ENCODE measurements around the gene KRTAP10-5. TPM values are rescaled to one million over a fixed set of nuclear protein-coding genes. Genes with fewer than 3 reads are reported as not detected.
"Not testable (repeated sequence)": the region's sequence is repeated elsewhere in the genome, so short reads cannot be mapped to it uniquely, and the experiment has no call there.

The KRTAP10-5 gene
- polyA plus RNA-seq, 2 of the 4 experiments (the other 2 are of a cell fraction) = not detected

DNA sequence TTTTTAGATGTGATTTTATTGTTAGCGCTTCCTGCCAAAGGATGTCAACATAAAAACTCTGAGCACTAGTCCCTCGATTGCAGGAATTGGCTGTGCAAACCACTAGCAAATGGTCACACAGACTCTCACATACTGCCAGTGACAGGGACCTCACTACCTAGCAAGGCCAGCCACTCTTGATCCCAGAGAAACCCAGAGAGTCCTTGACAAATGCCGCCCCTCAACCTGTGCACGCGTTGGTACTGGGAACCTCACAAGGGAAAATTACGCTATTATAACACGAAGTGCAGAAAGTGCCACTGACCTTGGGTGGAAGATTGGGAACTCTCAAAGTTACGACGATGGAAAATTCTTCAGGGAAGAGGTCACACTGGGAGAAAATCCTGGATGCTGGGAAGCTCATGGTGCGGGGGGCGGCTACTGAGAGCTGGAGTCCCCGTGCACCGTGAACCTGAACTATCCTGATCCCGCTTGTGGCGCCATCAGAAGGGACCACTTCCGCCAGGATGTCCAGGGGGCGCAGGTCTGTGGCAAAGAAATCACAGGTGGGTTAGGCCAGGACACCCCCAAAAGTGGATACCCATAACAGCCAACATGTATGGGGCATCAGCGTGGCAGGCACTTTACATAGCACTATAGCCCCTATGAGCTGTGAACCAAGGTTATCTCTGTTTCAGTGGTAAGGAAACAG is 12.8 kb downstream of the KRTAP10-5 start (continued):
- TF ChIP-seq, protein P1, sequence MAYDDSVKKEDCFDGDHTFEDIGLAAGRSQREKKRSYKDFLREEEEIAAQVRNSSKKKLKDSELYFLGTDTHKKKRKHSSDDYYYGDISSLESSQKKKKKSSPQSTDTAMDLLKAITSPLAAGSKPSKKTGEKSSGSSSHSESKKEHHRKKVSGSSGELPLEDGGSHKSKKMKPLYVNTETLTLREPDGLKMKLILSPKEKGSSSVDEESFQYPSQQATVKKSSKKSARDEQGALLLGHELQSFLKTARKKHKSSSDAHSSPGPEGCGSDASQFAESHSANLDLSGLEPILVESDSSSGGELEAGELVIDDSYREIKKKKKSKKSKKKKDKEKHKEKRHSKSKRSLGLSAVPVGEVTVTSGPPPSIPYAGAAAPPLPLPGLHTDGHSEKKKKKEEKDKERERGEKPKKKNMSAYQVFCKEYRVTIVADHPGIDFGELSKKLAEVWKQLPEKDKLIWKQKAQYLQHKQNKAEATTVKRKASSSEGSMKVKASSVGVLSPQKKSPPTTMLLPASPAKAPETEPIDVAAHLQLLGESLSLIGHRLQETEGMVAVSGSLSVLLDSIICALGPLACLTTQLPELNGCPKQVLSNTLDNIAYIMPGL (CRISPR knock-in tag; IDR thresholded peaks at IDR 0.05; ENCODE audit: borderline replicate concordance) = no peak

DNA sequence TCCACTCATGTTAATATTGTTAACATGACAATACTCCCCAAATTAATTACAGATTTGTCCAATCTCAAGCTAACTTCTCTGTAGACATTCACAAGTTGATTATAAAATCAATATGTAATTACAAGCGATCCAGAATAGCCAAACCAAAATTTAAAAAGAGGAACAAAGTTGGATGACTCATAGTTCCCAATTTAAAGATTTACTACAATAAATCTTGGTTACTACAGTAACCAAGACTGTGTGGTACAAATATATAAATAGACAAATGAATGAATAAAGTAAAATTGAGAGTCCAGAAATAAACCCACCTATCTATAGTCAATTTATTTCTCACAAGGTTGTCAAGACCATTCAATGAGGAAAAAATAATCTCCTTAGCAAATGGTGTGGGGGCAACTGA is 14.0 kb downstream of the KRTAP10-5 start:
- FAIRE-seq (no peak), DNase-seq (ENCODE audit: low read depth in 1 of 2, low spot score in 1 of 2) (no peak), ATAC-seq (no peak)
- Histone ChIP-seq H3K4me2 (no peak overlapping the region), H3K9me3 (peaks cover 4% of the 10 kb centered on the region; the same call in 2 of the 3 replicates), H3K27ac (no peak overlapping the region), H3K4me3 (no peak overlapping the region), H3K4me1 (no peaks in the 10 kb centered on the region)
- POLR2A ChIA-PET = no interaction called here
- no peak for TF ChIP-seq RAD21 (conservative IDR thresholded peaks at IDR 0.05 in 1 of 2, IDR thresholded peaks at IDR 0.05 in 1 of 2)
- no peak for TF ChIP-seq FOSL2 (IDR thresholded peaks at IDR 0.05)
- TF ChIP-seq FOSL2 (CRISPR knock-in tag; IDR thresholded peaks at IDR 0.05) = 0 out of 2 replicates have a peak, but pooled peaks have one; percentile 6
- no peak for TF ChIP-seq POLR2AphosphoS2 (conservative IDR thresholded peaks at IDR 0.05; ENCODE audit: low read length)
- CTCF ChIA-PET = no interaction called here
- WGBS (ENCODE audit: missing lambda C conversion rate) = 41% methylated on average over 1 of the region's 1 CpG

DNA sequence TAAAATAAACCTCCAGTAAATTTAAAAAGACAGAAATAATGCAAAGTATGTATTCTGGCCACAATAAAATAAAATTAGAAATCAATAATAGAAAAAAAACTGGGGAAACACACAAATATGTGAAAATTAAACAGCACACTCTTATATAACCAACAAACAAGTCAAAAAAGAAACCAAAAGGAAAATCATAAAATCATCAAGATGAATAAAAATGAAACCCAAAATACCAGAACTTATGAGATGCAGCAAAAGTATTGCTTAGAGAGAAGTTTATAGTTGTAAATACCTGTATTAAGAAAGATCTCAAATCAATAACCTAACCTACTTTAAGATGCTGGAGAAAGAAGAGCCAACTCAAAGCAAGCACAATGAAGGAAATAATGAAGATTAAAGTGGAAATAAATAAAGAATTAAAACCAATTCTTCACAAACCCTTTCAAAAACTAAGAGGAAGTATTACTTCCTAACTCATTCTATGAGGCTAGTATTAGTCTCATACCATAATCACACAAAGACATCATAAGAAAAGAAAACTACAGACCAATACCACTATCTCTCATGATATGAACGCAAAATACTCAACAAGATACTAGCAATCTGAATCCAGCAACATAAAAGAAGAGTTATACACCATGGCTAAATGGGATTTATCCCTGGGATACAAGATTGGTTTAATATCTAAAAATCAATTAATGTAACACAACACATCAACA is 15.4 kb downstream of the KRTAP10-5 start:
- no peak for FAIRE-seq
- no peak for TF ChIP-seq NPAS2 (CRISPR knock-in tag; IDR thresholded peaks at IDR 0.05; ENCODE audit: borderline replicate concordance)
- H3K4me1 ChIP-seq = no peaks in the 10 kb centered on the region
- ATAC-seq = no peak
- H3K4me3 ChIP-seq = no peak overlapping the region
- ChIA-PET CTCF (no interaction called here), POLR2A (no interaction called here)
- H3K9me3 ChIP-seq = no peaks in the 10 kb centered on the region
- 24% methylated on average over 1 of the region's 1 CpG for WGBS (ENCODE audit: missing lambda C conversion rate)
- DNase-seq (ENCODE audit: low read depth in 1 of 2, low spot score in 1 of 2) = no peak
- no peak overlapping the region for H3K4me2 ChIP-seq
- H3K27ac ChIP-seq = no peak overlapping the region

DNA sequence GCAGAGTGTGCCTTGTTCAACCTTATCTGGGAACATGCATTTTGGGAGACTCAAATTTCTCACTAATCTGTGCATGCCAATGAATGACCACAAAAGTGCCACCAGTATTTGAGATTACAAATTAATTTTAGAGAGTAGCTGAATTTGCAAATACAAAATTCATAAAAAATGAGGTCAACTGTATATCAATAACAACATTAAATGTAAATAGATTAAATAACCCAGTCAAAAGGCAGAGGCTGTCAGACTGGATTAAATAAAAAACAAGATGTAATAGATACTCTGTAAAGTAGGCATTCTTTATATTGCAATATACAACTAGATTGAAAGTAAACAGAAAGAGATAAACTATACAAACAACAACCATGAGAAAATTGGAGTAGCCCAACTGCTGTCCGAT is 16.3 kb downstream of the KRTAP10-5 start:
- 88% methylated on average over 1 of the region's 1 CpG for WGBS (ENCODE audit: missing lambda C conversion rate)
- H3K4me2 ChIP-seq = no peak overlapping the region
- FAIRE-seq (no peak), DNase-seq (ENCODE audit: low read depth in 1 of 2, low spot score in 1 of 2) (no peak), ATAC-seq (no peak)
- POLR2A ChIA-PET = no interaction called here
- H3K9me3 ChIP-seq = no peaks in the 10 kb centered on the region
- TF ChIP-seq ESRRA (IDR thresholded peaks at IDR 0.05; ENCODE audit: borderline replicate concordance, low read length) (no peak), HOXA7 (CRISPR knock-in tag; IDR thresholded peaks at IDR 0.05) (no peak), EHMT2 (IDR thresholded peaks at IDR 0.05; ENCODE audit: low read depth) (no peak)
- no peak overlapping the region for H3K27ac ChIP-seq
- H3K4me1 ChIP-seq = no peaks in the 10 kb centered on the region
- H3K4me3 ChIP-seq = no peak overlapping the region
- CTCF ChIA-PET = no interaction called here

DNA sequence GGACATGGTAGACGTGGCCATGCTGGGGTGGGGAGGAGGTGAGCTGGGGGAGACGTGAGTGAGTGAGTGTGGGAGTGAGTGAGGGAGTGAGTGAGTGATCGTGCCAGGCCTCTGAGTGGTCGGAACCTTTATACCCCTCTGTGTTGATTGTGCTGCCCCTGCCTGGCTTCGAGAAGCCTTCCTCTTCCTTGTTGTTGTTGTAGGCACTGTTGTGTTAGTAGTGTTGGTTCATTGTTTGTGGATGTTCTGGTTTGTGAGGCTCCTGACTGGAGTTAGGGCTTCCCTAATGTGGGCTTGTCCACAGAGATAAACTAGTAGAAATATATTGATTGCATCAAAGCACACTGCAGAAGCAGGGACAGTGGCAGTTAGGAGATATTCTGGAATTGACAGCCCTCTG is 21.7 kb downstream of the KRTAP10-5 start, which contains the start of gene KRTAP10-3:
TSS of gene KRTAP10-3 (minus strand) at position 101 of the 400 bp plus-strand sequence. CDS start at position 21, 80 bp downstream.
- Histone ChIP-seq H3K4me2 (no peak within 1 kb of the TSS), H3K27ac (no peak within 1 kb of the TSS), H3K4me3 (no peak within 1 kb of the TSS), H3K4me1 (no peaks in the 10 kb centered on the region), H3K9me3 (no peaks in the 10 kb centered on the region)
- TF ChIP-seq FOSB (CRISPR knock-in tag; IDR thresholded peaks at IDR 0.05) (no peak), CEBPB (IDR thresholded peaks at IDR 0.05) (no peak), HOXB5 (CRISPR knock-in tag; IDR thresholded peaks at IDR 0.05) (no peak), FOXS1 (CRISPR knock-in tag; IDR thresholded peaks at IDR 0.05) (no peak), ZSCAN20 (CRISPR knock-in tag; IDR thresholded peaks at IDR 0.05) (no peak), JUN (IDR thresholded peaks at IDR 0.05) (no peak), SMC3 (IDR thresholded peaks at IDR 0.05) (no peak), ESRRA (IDR thresholded peaks at IDR 0.05; ENCODE audit: borderline replicate concordance, low read length) (no peak), ZNF302 (CRISPR knock-in tag; IDR thresholded peaks at IDR 0.05) (no peak), EP300 (IDR thresholded peaks at IDR 0.05) (no peak), GATA3 (IDR thresholded peaks at IDR 0.05; ENCODE audit: borderline replicate concordance) (no peak), RCOR1 (IDR thresholded peaks at IDR 0.05; ENCODE audit: low read depth, low read length) (no peak), PHF8 (IDR thresholded peaks at IDR 0.05; ENCODE audit: borderline replicate concordance, low read depth) (no peak), TP53 (CRISPR knock-in tag; IDR thresholded peaks at IDR 0.05) (no peak), ZFP36 (IDR thresholded peaks at IDR 0.05; ENCODE audit: borderline replicate concordance, partially characterized antibody) (no peak)
- FAIRE-seq (no peak), ATAC-seq (no peak), DNase-seq (ENCODE audit: low read depth in 1 of 2, low spot score in 1 of 2) (no peak)
- WGBS (ENCODE audit: missing lambda C conversion rate) = 31% methylated on average over 5 of the region's 5 CpGs
- CTCF ChIA-PET = interaction anchor here (0.6 kb wide), 1 partner anchor 571 kb away, joined by 4 read pairs; no protein-coding TSS in a partner anchor
- POLR2A ChIA-PET = no interaction called here

DNA sequence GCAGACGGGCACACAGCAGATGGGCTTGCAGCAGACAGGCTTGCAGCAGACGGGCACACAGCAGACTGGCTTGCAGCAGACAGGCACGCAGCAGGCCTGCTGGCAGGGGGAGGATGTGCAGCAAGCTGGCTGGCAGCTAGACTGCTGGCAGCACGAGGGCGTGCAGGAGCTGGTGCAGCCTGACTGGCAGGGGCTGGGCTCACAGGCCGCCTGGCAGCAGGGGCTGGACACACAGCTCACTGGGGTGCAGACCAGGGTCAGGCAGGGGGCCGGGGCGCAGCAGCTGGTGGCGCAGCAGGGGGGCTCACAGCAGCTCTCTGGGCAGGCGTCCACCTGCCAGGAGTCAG is 22.1 kb downstream of the KRTAP10-5 start:
- FAIRE-seq; POLR2A ChIA-PET; H3K4me3 ChIP-seq; H3K4me1 ChIP-seq; H3K9me3 ChIP-seq; DNase-seq (ENCODE audit: low read depth in 1 of 2, low spot score in 1 of 2); ATAC-seq; H3K27ac ChIP-seq; H3K4me2 ChIP-seq: not testable (repeated sequence)
- WGBS (ENCODE audit: missing lambda C conversion rate) = 5% methylated on average over 3 of the region's 10 CpGs
- CTCF ChIA-PET = interaction anchor here (0.6 kb wide), 1 partner anchor 571 kb away, joined by 4 read pairs; no protein-coding TSS in a partner anchor
